Caco-2 (cell line): Measurements from ENCODE around the gene ZNF439. TPM values are rescaled to one million over a fixed set of nuclear protein-coding genes. Genes with fewer than 3 reads are reported as not detected.

Experiments used
- total RNA-seq: library from RNA; stranded (reverse); gene quantifications from 2 replicates; pipeline ENCODE4 v1.2.3, GENCODE V29; 2022

ZNF439 gene
- total RNA-seq, 1 experiment from 2014 or later = 3.1 TPM

Other genes starting within 250 kb of the ZNF439 start
- 11.9 and 12.1 TPM in 2 replicates for gene ZNF823, start 109.8 kb upstream of the ZNF439 start, total RNA-seq
- 3.2 and 4.4 TPM in 2 replicates for gene ZNF441, start 81.7 kb upstream of the ZNF439 start, total RNA-seq
- 0.20 and 0.56 TPM in 2 replicates for gene ZNF491, start 50.2 kb upstream of the ZNF439 start, total RNA-seq
- gene ZNF440, start 34.5 kb upstream of the ZNF439 start, total RNA-seq = 12.5 and 13.4 TPM in 2 replicates
- gene ZNF69, start 39.1 kb downstream of the ZNF439 start, total RNA-seq = 6.4 and 7.5 TPM in 2 replicates
- gene ZNF700, start 76.4 kb downstream of the ZNF439 start, total RNA-seq = 8.5 and 9.7 TPM in 2 replicates
- 0.84 and 2.7 TPM in 2 replicates for gene ZNF763, start 116.3 kb downstream of the ZNF439 start, total RNA-seq
- gene ZNF433, start 187.0 kb downstream of the ZNF439 start, total RNA-seq = 0.75 and 1.3 TPM in 2 replicates
- 0.32 and 0.60 TPM in 2 replicates for gene ZNF878, start 204.2 kb downstream of the ZNF439 start, total RNA-seq
- gene ZNF844, start 216.0 kb downstream of the ZNF439 start, total RNA-seq = 0.72 and 1.0 TPM in 2 replicates